Progenitor cell of endocrine pancreas (in vitro differentiated cells): ENCODE measurements around the gene SSC4D. TPM values are rescaled to one million over a fixed set of nuclear protein-coding genes. Genes with fewer than 3 reads are reported as not detected.
"Not testable (repeated sequence)": the region's sequence is repeated elsewhere in the genome, so short reads cannot be mapped to it uniquely, and the experiment has no call there.

Experiments used
- DNase-seq: peaks from one replicate; pipeline ENCODE4 v3.0.0; 2021; ENCODE audit warnings: low spot score; ENCODE audit not compliant: unreplicated experiment
- H3K27ac Mint-ChIP-seq: 2 replicates; pipeline ENCODE4 v1.8.0; 2021; ENCODE audit warnings: mild to moderate bottlenecking, moderate library complexity, mixed read lengths
- H3K27me3 Mint-ChIP-seq: 2 replicates; pipeline ENCODE4 v1.8.0; 2021; ENCODE audit warnings: mixed read lengths
- H3K36me3 Mint-ChIP-seq: 2 replicates; pipeline ENCODE4 v1.8.0; 2022; ENCODE audit warnings: mixed read lengths; ENCODE audit not compliant: insufficient read depth
- H3K4me1 Mint-ChIP-seq: 2 replicates; pipeline ENCODE4 v1.8.0; 2021; ENCODE audit warnings: low read depth, mixed read lengths
- H3K4me3 Mint-ChIP-seq: 2 replicates; pipeline ENCODE4 v1.8.0; 2021; ENCODE audit warnings: low read depth, mild to moderate bottlenecking, moderate library complexity, mixed read lengths
- H3K9me3 Mint-ChIP-seq: 2 replicates; pipeline ENCODE4 v1.8.0; 2021; ENCODE audit warnings: low read depth, mixed read lengths
- CTCF ChIP-seq: fragments of 200-600 bp; sonication (generic); IDR thresholded peaks from one replicate; pipeline ENCODE4 v1.5.0; 2021; ENCODE audit warnings: antibody characterized with exemption, mild to moderate bottlenecking; ENCODE audit not compliant: unreplicated experiment
- total RNA-seq: library from RNA; stranded (reverse); gene quantifications from 2 replicates; pipeline ENCODE4 v1.2.1, GENCODE V29; 2021

Gene SSC4D
- total RNA-seq, 1 donor from 2014 or later = 7.4 TPM

GRCh38 chr7:76403780-76404494 lies 5.6 kb downstream of the SSC4D start:
- Mint-ChIP-seq H3K36me3 (no peaks in the 10 kb centered on the region), H3K27ac (no peak overlapping the region), H3K9me3 (no peaks in the 10 kb centered on the region)

GRCh38 chr7:76403097-76403496 lies 6.4 kb downstream of the SSC4D start:
- not testable (repeated sequence) for H3K27me3 Mint-ChIP-seq, H3K4me3 Mint-ChIP-seq, H3K4me1 Mint-ChIP-seq, H3K27ac Mint-ChIP-seq, H3K36me3 Mint-ChIP-seq, DNase-seq, H3K9me3 Mint-ChIP-seq

More at GRCh38 chr7:76403780-76404494, 5.6 kb downstream of the SSC4D start:
- Mint-ChIP-seq H3K4me3 (no peak overlapping the region), H3K27me3 (peaks cover 4% of the 10 kb centered on the region), H3K4me1 (peaks cover 9% of the 10 kb centered on the region)
- DNase-seq = no peak
- TF ChIP-seq CTCF = no peak

DNA sequence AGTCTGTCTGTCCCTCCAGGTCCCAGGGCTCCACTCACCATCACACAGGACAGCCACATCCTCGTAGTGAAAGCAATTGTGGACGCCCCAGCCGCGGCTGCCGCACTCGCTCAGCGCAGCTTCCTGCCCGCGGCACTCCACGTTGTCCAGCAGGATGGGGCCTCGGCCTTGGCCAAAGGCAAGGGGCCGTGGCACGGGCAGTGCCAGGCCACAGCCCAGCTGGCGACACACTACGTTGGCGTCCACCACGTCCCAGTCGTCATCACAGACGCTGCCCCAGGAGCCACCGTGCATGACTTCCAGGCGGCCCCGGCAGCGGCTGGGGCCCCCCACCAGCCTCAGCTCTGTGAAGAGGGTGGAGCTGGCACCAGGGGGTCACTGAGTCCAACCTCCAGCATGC lies 9.2 kb downstream of the SSC4D start:
- Mint-ChIP-seq H3K27ac (no peak overlapping the region), H3K4me3 (no peak overlapping the region), H3K9me3 (no peaks in the 10 kb centered on the region), H3K27me3 (peaks cover 9% of the 10 kb centered on the region), H3K4me1 (peaks cover 4% of the 10 kb centered on the region), H3K36me3 (no peaks in the 10 kb centered on the region)
- TF ChIP-seq CTCF = no peak
- DNase-seq = no peak

GRCh38 chr7:76397409-76398183 lies 11.9 kb downstream of the SSC4D start:
- Mint-ChIP-seq H3K27me3 (peaks cover 12% of the 10 kb centered on the region), H3K27ac (no peak overlapping the region), H3K4me3 (no peak overlapping the region), H3K4me1 (peaks cover 2% of the 10 kb centered on the region), H3K9me3 (no peaks in the 10 kb centered on the region), H3K36me3 (no peaks in the 10 kb centered on the region)
- TF ChIP-seq CTCF = no peak
- no peak for DNase-seq

GRCh38 chr7:76396864-76397263 lies 12.6 kb downstream of the SSC4D start:
- Mint-ChIP-seq H3K9me3 (no peaks in the 10 kb centered on the region), H3K27ac (no peak overlapping the region), H3K36me3 (no peaks in the 10 kb centered on the region), H3K4me3 (no peak overlapping the region), H3K27me3 (peaks cover 12% of the 10 kb centered on the region), H3K4me1 (peaks cover 2% of the 10 kb centered on the region)
- DNase-seq = no peak
- TF ChIP-seq CTCF = no peak
